ENCODE measurements around the gene POMP.

The POMP gene

GRCh38 chr13:28693605-28694491 lies 34.9 kb downstream of the POMP start:
- peak; percentile 55 for DNase-seq (ENCODE audit: low read depth, low spot score)

- no peak for DNase-seq (ENCODE audit: low read depth, low spot score)
These were observed 38.5 kb downstream of the POMP start for GRCh38 chr13:28697441-28697840.

DNA sequence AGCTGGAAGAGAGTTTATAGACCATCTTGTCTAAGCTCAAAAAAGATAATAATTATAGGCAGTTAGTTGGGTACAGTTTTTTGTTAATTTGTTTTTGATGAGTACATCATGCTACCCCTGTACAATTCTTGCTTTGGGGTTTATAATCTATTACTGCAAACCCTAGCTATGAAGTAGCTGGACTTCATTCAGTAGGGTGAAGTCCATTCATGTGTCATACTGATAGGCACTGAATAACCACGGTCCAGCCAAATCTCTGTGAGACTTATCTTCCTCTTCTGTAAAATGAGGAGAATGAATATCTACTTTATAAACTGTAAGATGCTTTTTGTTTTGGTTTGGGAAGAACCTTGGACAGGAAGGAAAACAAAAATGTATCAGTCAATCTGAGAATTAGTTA lies 40.3 kb downstream of the POMP start:
- DNase-seq (ENCODE audit: low read depth, low spot score): no peak

GRCh38 chr13:28704282-28704681 lies 45.4 kb downstream of the POMP start:
- DNase-seq (ENCODE audit: low read depth, low spot score): no peak

DNA sequence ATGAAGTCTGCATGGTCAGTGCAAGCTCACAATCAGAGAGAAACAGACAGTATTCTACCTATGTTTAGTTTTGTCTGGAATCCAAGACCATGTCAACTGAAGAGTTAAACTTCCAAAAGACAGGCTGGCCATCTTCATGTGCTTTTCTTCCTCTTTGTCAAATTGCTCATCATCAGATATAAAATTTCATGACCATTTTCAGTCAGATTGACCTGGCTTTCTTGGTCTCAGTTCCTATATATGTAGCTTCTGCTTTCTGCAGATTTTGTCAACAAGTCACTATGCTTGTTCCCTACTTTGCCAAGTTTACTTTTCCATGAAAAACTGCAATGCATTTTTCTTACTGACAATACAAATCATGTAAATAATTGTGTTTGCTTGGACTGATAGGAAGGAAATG lies 46.0 kb downstream of the POMP start:
- DNase-seq (ENCODE audit: low read depth, low spot score): no peak

GRCh38 chr13:28705461-28706083 lies 46.6 kb downstream of the POMP start:
- no peak for DNase-seq (ENCODE audit: low read depth, low spot score)

DNA sequence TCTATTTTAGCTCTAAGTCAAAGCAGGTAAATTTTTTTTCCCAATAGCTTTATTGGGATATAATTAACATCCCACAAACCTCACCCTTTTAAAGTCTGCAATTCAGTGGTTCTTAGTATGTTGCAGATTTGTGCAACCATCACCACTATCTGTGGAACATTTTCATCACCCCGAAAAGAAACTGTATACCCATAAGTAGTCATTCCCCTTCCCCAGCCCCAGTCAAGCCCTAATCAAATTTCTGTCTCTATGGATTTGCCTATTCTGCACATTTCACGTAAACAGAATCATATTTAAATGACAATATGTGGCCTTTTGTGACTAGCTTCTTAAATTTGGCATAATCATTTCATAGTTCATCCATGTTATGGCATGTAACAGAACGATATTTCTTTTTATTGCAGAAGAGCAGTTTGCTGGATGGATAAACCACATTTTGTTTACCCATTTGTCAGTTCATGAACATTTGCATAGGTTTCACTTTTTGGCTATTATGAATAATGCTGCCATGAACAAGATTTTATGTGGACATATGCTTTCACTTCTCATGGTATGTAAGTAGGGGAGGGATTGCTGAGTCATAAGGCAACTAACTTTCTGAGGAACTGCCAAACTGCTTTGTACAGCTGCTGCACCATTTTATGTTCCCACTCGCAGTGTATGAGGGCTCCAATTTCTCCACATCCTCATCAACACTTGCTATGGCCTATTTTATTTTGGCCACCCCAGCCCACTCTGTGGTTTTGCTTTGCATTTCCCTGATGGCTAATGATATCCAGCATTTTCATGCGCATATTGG lies 48.9 kb downstream of the POMP start:
- peak; percentile 16 for DNase-seq (ENCODE audit: low read depth, low spot score)

- DNase-seq (ENCODE audit: low read depth, low spot score): no peak
These were observed 51.2 kb downstream of the POMP start for GRCh38 chr13:28710161-28710560.

DNA sequence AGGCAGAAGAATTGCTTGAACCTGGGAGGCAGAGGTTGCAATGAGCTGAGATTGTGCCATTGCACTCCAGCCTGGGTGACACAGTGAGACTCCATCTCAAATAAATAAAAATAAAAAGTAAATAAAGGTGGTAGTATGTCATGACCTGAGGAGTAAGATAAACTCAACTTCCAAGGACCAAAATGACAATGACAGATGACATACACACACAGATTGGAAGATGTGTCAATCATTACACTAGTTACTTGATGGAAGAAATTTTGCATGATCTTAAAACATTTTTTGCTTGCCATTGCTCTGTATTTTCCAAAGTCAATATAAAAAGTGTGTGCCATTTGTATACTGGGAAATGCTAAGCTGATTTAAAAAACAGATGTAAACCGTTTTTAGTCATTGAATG lies 55.7 kb downstream of the POMP start:
- DNase-seq (ENCODE audit: low read depth, low spot score): no peak

DNA sequence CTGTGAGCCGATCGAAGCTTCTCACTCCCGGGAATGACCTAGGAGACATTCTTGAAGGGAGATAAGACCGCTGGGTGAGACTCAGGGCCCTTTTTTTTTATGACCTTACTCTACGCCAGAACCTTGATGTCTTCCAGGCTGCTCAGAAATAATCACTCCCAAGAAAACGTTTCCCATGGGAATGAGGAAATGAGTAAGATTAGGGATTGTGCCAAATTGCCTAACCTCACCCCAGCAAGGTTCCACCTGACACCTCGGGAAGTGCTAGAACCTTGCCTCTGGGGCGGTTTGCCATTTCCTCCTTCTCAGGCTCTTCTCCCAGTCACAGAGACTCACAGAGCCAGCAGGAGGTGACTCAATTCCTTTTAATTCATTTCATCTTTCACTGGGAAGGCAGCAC lies 57.6 kb downstream of the POMP start:
- no peak for DNase-seq (ENCODE audit: low read depth, low spot score)

GRCh38 chr13:28717170-28717569 lies 58.2 kb downstream of the POMP start:
- DNase-seq (ENCODE audit: low read depth, low spot score): no peak

DNA sequence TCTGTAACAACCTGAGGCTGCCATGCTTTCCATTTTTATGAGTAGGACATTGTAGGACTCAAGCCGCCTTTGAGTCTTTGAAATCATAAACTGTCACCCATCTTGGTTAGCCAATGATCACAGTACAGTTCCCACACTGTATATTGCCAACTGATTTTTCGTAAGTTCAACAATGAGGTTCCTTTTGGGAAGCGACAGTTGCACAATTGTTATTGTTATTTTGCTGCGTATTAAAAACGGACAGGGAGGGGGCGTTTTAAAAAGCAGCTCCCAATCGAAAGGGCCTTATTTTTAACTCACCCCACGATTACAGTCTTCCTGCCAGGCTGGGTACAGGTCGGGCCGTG lies 59.2 kb downstream of the POMP start:
- DNase-seq (ENCODE audit: low read depth, low spot score): no peak

GRCh38 chr13:28718543-28719226 lies 59.8 kb downstream of the POMP start, which contains the start of gene SLC46A3:
Gene SLC46A3, minus strand, starts transcription at chr13:28718970. Its CDS starts 972 bp downstream, at chr13:28717998.
- DNase-seq (ENCODE audit: low read depth, low spot score): peak; percentile 99

- DNase-seq (ENCODE audit: low read depth, low spot score): peak; percentile 22
These were observed 60.5 kb downstream of the POMP start for GRCh38 chr13:28719227-28720055.

GRCh38 chr13:28723806-28724205 lies 64.9 kb downstream of the POMP start:
- no peak for DNase-seq (ENCODE audit: low read depth, low spot score)

GRCh38 chr13:28725046-28725610 lies 66.2 kb downstream of the POMP start:
- no peak for DNase-seq (ENCODE audit: low read depth, low spot score)

Data from astrocyte of the hippocampus (primary cell).